LNCaP clone FGC (cell line): ENCODE measurements around the gene NTNG2.

Experiments used
- DNase-seq: peaks from one replicate; pipeline ENCODE4 v3.0.0-alpha.2; 2011; ENCODE audit warnings: low read depth
- H3K4me3 ChIP-seq: 2 replicates; pipeline ENCODE4 v1.5.1; 2011; ENCODE audit warnings: mild to moderate bottlenecking, low read depth, low read length, control low read depth
- CTCF ChIP-seq: IDR thresholded peaks from 2 replicates; pipeline ENCODE4 v1.5.1; 2012; ENCODE audit warnings: mild to moderate bottlenecking; ENCODE audit not compliant: control insufficient read depth, insufficient read depth; ENCODE audit errors: extremely low read depth

NTNG2 gene

GRCh38 chr9:132161743-132162184, at the start of gene NTNG2:
TSS of gene NTNG2 (plus strand) at chr9:132162058. CDS start at chr9:132166832, 4,774 bp downstream.
- H3K4me3 ChIP-seq = peak within 1 kb of the TSS; percentile 45
- DNase-seq = no peak
- no peak for TF ChIP-seq CTCF

- no peak for DNase-seq
- no peak for TF ChIP-seq CTCF
- no peak overlapping the region for H3K4me3 ChIP-seq
These were observed 47.7 kb upstream of the NTNG2 start for GRCh38 chr9:132114102-132114707.

- H3K4me3 ChIP-seq = no peak overlapping the region
- TF ChIP-seq CTCF = no peak
- no peak for DNase-seq
These were observed 45.3 kb upstream of the NTNG2 start for GRCh38 chr9:132116583-132116982.

GRCh38 chr9:132117694-132118093, 44.2 kb upstream of the NTNG2 start:
- H3K4me3 ChIP-seq = no peak overlapping the region
- TF ChIP-seq CTCF = no peak
- DNase-seq = no peak

- H3K4me3 ChIP-seq = no peak overlapping the region
- no peak for TF ChIP-seq CTCF
- no peak for DNase-seq
These were observed 40.8 kb upstream of the NTNG2 start for GRCh38 chr9:132121021-132121420.

GRCh38 chr9:132124800-132125199, 37.1 kb upstream of the NTNG2 start:
- TF ChIP-seq CTCF = no peak
- no peak for DNase-seq
- no peak overlapping the region for H3K4me3 ChIP-seq

GRCh38 chr9:132125361-132125760, 36.5 kb upstream of the NTNG2 start:
- no peak overlapping the region for H3K4me3 ChIP-seq
- no peak for DNase-seq
- TF ChIP-seq CTCF = no peak
